ENCODE data around the gene MGLL.

The MGLL gene

GRCh38 chr3:127751163-127751621, 71.1 kb downstream of the MGLL start:
- no peaks in the 10 kb centered on the region for H3K9me3 ChIP-seq (ENCODE audit: insufficient read depth, low read length)
- H3K79me2 ChIP-seq (ENCODE audit: low read length) = peaks cover 58% of the 10 kb centered on the region
- peaks cover 97% of the 10 kb centered on the region for H3K4me1 ChIP-seq (ENCODE audit: low read length)
- H2AFZ ChIP-seq (ENCODE audit: low read depth, low read length) = no peak overlapping the region
- H3K27me3 ChIP-seq (ENCODE audit: low read depth, low read length) = no peaks in the 10 kb centered on the region
- no peaks in the 10 kb centered on the region for H4K20me1 ChIP-seq (ENCODE audit: insufficient read depth, low read length)
- peak overlapping the region; percentile 53 for H3K4me3 ChIP-seq (ENCODE audit: low read length)
- peak overlapping the region; percentile 98 for H3K9ac ChIP-seq (ENCODE audit: low read length)
- H3K27ac ChIP-seq (ENCODE audit: low read length) = peak overlapping the region; percentile 97
- peak overlapping the region; percentile 85 for H3K4me2 ChIP-seq (ENCODE audit: low read length)
- H3K36me3 ChIP-seq (replicated peaks; ENCODE audit: low read depth, low read length) = peaks cover 28% of the 10 kb centered on the region
- TF ChIP-seq EZH2phosphoT487 (IDR thresholded peaks at IDR 0.05; ENCODE audit: low read depth) = no peak
- TF ChIP-seq CTCF (IDR thresholded peaks at IDR 0.05; ENCODE audit: low read depth, low read length) = no peak

DNA sequence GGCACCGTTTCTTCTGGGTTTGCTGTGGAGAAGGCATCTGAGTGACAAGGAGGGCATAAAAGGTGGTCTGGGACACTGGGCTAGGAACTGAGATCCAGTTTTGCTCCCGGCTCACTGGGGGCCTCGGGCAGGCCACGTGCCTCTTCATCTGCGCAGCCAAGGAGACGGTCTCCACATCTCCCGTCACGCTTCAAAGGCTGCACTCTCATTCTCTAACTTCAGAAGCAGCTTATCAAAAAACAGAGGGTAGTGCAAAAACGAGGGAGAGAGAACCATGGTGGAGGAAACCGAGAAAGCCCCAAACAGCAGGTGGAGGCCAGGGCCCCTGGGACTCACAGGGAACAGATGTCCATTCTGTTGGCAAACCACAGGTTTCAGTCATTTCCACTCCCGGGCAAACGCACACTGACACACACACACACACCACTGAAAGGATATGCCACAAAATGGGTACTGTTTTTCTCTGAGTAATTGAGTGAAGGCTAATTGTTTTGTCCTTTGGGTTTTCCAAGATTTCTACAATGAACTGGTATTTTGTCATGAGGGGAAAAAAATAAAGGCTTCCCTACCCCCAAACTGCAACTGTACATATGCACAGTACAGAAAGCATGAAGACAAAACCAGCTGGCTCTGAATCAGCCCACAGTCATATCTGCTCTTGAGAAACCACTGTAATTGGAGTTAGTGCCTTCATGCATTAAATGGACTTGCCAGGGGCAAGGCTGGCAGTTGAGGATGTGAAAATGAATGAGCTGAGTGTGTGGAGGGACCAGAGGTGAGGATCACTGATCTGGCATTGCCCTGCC, 71.9 kb downstream of the MGLL start:
- peak overlapping the region; percentile 53 for H3K4me3 ChIP-seq (ENCODE audit: low read length)
- peak overlapping the region; percentile 85 for H3K4me2 ChIP-seq (ENCODE audit: low read length)
- H3K9me3 ChIP-seq (ENCODE audit: insufficient read depth, low read length) = no peaks in the 10 kb centered on the region
- no peaks in the 10 kb centered on the region for H3K27me3 ChIP-seq (ENCODE audit: low read depth, low read length)
- H3K27ac ChIP-seq (ENCODE audit: low read length) = peak overlapping the region; percentile 97
- peaks cover 90% of the 10 kb centered on the region for H3K4me1 ChIP-seq (ENCODE audit: low read length)
- H3K9ac ChIP-seq (ENCODE audit: low read length) = peak overlapping the region; percentile 98
- H3K79me2 ChIP-seq (ENCODE audit: low read length) = peaks cover 58% of the 10 kb centered on the region
- peaks cover 28% of the 10 kb centered on the region for H3K36me3 ChIP-seq (replicated peaks; ENCODE audit: low read depth, low read length)
- TF ChIP-seq EZH2phosphoT487 (IDR thresholded peaks at IDR 0.05; ENCODE audit: low read depth) (no peak), CTCF (IDR thresholded peaks at IDR 0.05; ENCODE audit: low read depth, low read length) (no peak)
- no peak overlapping the region for H2AFZ ChIP-seq (ENCODE audit: low read depth, low read length)
- H4K20me1 ChIP-seq (ENCODE audit: insufficient read depth, low read length) = no peaks in the 10 kb centered on the region

DNA sequence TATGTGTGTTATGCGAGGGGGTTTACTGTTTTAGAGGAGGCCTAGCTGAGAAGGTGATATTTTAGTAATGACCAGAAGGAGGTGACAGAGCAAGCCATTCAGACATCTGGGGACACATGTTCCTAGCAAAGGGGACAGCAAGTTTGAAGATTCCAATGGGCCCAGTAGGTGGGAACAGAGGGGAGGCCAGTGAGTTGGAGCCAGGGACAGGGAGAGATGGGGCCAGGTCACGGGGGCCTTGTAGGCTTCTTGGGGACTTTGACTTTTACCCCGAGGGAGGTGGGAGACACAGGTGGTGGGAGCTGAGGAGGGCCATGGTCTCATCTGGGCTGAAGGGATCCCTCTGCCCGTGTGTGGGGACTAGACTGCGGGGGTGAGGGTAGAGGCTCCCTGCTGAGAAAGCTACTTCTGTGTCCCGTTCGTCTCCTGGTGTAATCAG, 72.5 kb downstream of the MGLL start:
- H3K4me1 ChIP-seq (ENCODE audit: low read length) = peaks cover 83% of the 10 kb centered on the region
- peaks cover 58% of the 10 kb centered on the region for H3K79me2 ChIP-seq (ENCODE audit: low read length)
- H4K20me1 ChIP-seq (ENCODE audit: insufficient read depth, low read length) = no peaks in the 10 kb centered on the region
- H3K27me3 ChIP-seq (ENCODE audit: low read depth, low read length) = no peaks in the 10 kb centered on the region
- H3K4me3 ChIP-seq (ENCODE audit: low read length) = peak overlapping the region; percentile 40; the same call in 1 of the 2 replicates
- no peaks in the 10 kb centered on the region for H3K9me3 ChIP-seq (ENCODE audit: insufficient read depth, low read length)
- peak overlapping the region; percentile 98 for H3K9ac ChIP-seq (ENCODE audit: low read length)
- H3K36me3 ChIP-seq (replicated peaks; ENCODE audit: low read depth, low read length) = peaks cover 34% of the 10 kb centered on the region
- TF ChIP-seq CTCF (IDR thresholded peaks at IDR 0.05; ENCODE audit: low read depth, low read length) = peak; percentile 52
- no peak for TF ChIP-seq EZH2phosphoT487 (IDR thresholded peaks at IDR 0.05; ENCODE audit: low read depth)
- H3K4me2 ChIP-seq (ENCODE audit: low read length) = peak overlapping the region; percentile 85
- no peak overlapping the region for H2AFZ ChIP-seq (ENCODE audit: low read depth, low read length)
- H3K27ac ChIP-seq (ENCODE audit: low read length) = peak overlapping the region; percentile 97

- Histone ChIP-seq H3K4me2 (ENCODE audit: low read length) (peak overlapping the region; percentile 85), H3K4me1 (ENCODE audit: low read length) (peaks cover 79% of the 10 kb centered on the region), H3K4me3 (ENCODE audit: low read length) (no peak overlapping the region), H2AFZ (ENCODE audit: low read depth, low read length) (no peak overlapping the region), H3K36me3 (replicated peaks; ENCODE audit: low read depth, low read length) (peaks cover 35% of the 10 kb centered on the region), H3K27ac (ENCODE audit: low read length) (peak overlapping the region; percentile 97), H3K79me2 (ENCODE audit: low read length) (peaks cover 55% of the 10 kb centered on the region), H3K27me3 (ENCODE audit: low read depth, low read length) (no peaks in the 10 kb centered on the region), H4K20me1 (ENCODE audit: insufficient read depth, low read length) (no peaks in the 10 kb centered on the region), H3K9me3 (ENCODE audit: insufficient read depth, low read length) (no peaks in the 10 kb centered on the region), H3K9ac (ENCODE audit: low read length) (peak overlapping the region; percentile 98)
- TF ChIP-seq CTCF (IDR thresholded peaks at IDR 0.05; ENCODE audit: low read depth, low read length) (no peak), EZH2phosphoT487 (IDR thresholded peaks at IDR 0.05; ENCODE audit: low read depth) (no peak)
Observed at GRCh38 chr3:127749361-127749760, 73.0 kb downstream of the MGLL start.

All from OCI-LY3 (cell line).